GM19099 (cell line): ENCODE results near the gene PRDX3.

ENCODE experiments used
- POLR2A ChIP-seq: IDR thresholded peaks from 3 replicates; pipeline ENCODE4 v1.6.1; 2011; ENCODE audit warnings: low read depth; ENCODE audit not compliant: insufficient read length; ENCODE audit errors: extremely low read depth

Gene PRDX3

GRCh38 chr10:119209736-119210355 is 31.2 kb upstream of the PRDX3 start:
- TF ChIP-seq POLR2A = no peak

- no peak for TF ChIP-seq POLR2A
Observed at GRCh38 chr10:119209035-119209735, 30.6 kb upstream of the PRDX3 start.

GRCh38 chr10:119208553-119208940 is 29.9 kb upstream of the PRDX3 start:
- TF ChIP-seq POLR2A = no peak

GRCh38 chr10:119207713-119208552 is 29.3 kb upstream of the PRDX3 start:
- TF ChIP-seq POLR2A = no peak

- peak; percentile 56 for TF ChIP-seq POLR2A
Observed at GRCh38 chr10:119207366-119207666, 28.7 kb upstream of the PRDX3 start, which contains the start of gene GRK5. GRK5 (plus strand) TSS chr10:119207571; CDS start chr10:119207918, 347 bp downstream.

- TF ChIP-seq POLR2A = no peak
Observed at GRCh38 chr10:119206603-119207365, 28.2 kb upstream of the PRDX3 start.

GRCh38 chr10:119205894-119206602 is 27.4 kb upstream of the PRDX3 start:
- TF ChIP-seq POLR2A = peak; percentile 59

- TF ChIP-seq POLR2A = no peak
Observed at GRCh38 chr10:119203006-119203405, 24.4 kb upstream of the PRDX3 start.

GRCh38 chr10:119201233-119201632 is 22.6 kb upstream of the PRDX3 start:
- no peak for TF ChIP-seq POLR2A

GRCh38 chr10:119199231-119199992 is 20.8 kb upstream of the PRDX3 start:
- TF ChIP-seq POLR2A = no peak

GRCh38 chr10:119198438-119198837 is 19.8 kb upstream of the PRDX3 start:
- no peak for TF ChIP-seq POLR2A

GRCh38 chr10:119197921-119198320 is 19.3 kb upstream of the PRDX3 start:
- TF ChIP-seq POLR2A = no peak

GRCh38 chr10:119191881-119192280 is 13.3 kb upstream of the PRDX3 start:
- TF ChIP-seq POLR2A = no peak
